Neural progenitor cell (in vitro differentiated cells): ENCODE results near the gene KRTAP10-5. TPM values are rescaled to one million over a fixed set of nuclear protein-coding genes. Genes with fewer than 3 reads are reported as not detected.

Experiments used
- DNase-seq: peaks from one replicate; pipeline ENCODE4 v3.0.0-alpha.2; 2016; ENCODE audit warnings: low spot score
- H2AFZ ChIP-seq: fragments of 200-600 bp; sonication (generic); replicated peaks from 2 replicates; pipeline ENCODE4 v1.6.1; 2016; ENCODE audit warnings: antibody characterized with exemption
- H3F3A ChIP-seq: fragments of 200-600 bp; sonication (generic); 2 replicates; pipeline ENCODE4 v1.6.1; 2016; ENCODE audit warnings: antibody characterized with exemption, low read depth
- H3K27ac ChIP-seq: fragments of 200-600 bp; sonication (generic); 2 replicates; pipeline ENCODE4 v1.5.1; 2016; ENCODE audit warnings: mild to moderate bottlenecking
- H3K27me3 ChIP-seq: fragments of 200-600 bp; sonication (generic); 2 replicates; pipeline ENCODE4 v1.6.1; 2016; ENCODE audit warnings: mild to moderate bottlenecking, moderate library complexity
- H3K36me3 ChIP-seq: fragments of 200-600 bp; sonication (generic); 2 replicates; pipeline ENCODE4 v1.5.1; 2016
- H3K4me1 ChIP-seq: fragments of 200-600 bp; sonication (generic); 2 replicates; pipeline ENCODE4 v1.6.1; 2016; ENCODE audit warnings: mixed run types
- H3K4me2 ChIP-seq: fragments of 200-600 bp; sonication (generic); 2 replicates; pipeline ENCODE4 v1.6.1; 2016
- H3K4me3 ChIP-seq: fragments of 200-600 bp; sonication (generic); 2 replicates; pipeline ENCODE4 v1.5.1; 2016
- H3K79me2 ChIP-seq: fragments of 200-600 bp; sonication (generic); 2 replicates; pipeline ENCODE4 v1.6.1; 2016; ENCODE audit warnings: low read depth
- H3K9ac ChIP-seq: fragments of 200-600 bp; sonication (generic); 2 replicates; pipeline ENCODE4 v1.6.1; 2016
- H3K9me3 ChIP-seq: fragments of 200-600 bp; sonication (generic); 2 replicates; pipeline ENCODE4 v1.5.1; 2016; ENCODE audit warnings: low read depth
- H4K20me1 ChIP-seq: fragments of 200-600 bp; sonication (generic); 2 replicates; pipeline ENCODE4 v1.6.1; 2016; ENCODE audit warnings: low read depth
- H3K27ac Mint-ChIP-seq: 3 replicates; pipeline ENCODE4 v1.8.0; 2021; ENCODE audit warnings: mixed read lengths
- H3K27me3 Mint-ChIP-seq: 2 replicates; pipeline ENCODE4 v1.8.0; 2022; ENCODE audit warnings: low read depth, mild to moderate bottlenecking, inconsistent platforms, moderate library complexity, mixed read lengths; ENCODE audit not compliant: insufficient read depth
- H3K36me3 Mint-ChIP-seq: 3 replicates; pipeline ENCODE4 v1.8.0; 2021; ENCODE audit warnings: mixed read lengths
- H3K4me1 Mint-ChIP-seq: 3 replicates; pipeline ENCODE4 v1.8.0; 2021; ENCODE audit warnings: mixed read lengths
- H3K4me3 Mint-ChIP-seq: 3 replicates; pipeline ENCODE4 v1.8.0; 2021; ENCODE audit warnings: mild to moderate bottlenecking, moderate library complexity, mixed read lengths
- H3K9me3 Mint-ChIP-seq: 3 replicates; pipeline ENCODE4 v1.8.0; 2020; ENCODE audit warnings: mixed read lengths
- EZH2 ChIP-seq: fragments of 200-600 bp; sonication (generic); IDR thresholded peaks from 2 replicates; pipeline ENCODE4 v1.6.1; 2017; ENCODE audit warnings: antibody characterized with exemption, mild to moderate bottlenecking, moderate library complexity
- EZH2phosphoT487 ChIP-seq: fragments of 200-600 bp; sonication (generic); IDR thresholded peaks from 2 replicates; pipeline ENCODE4 v1.6.1; 2017; ENCODE audit warnings: antibody characterized with exemption
- total RNA-seq: library from RNA; depleted of rRNA; stranded (reverse); fragments of >200 nt; gene quantifications from 2 replicates; pipeline ENCODE4 v1.2.3, GENCODE V29; 2015; ENCODE audit warnings: low replicate concordance
- TF ChIP-seq, protein P1 (sequence below): fragments of 200-600 bp; sonication (generic); IDR thresholded peaks from 2 replicates; pipeline ENCODE4 v1.5.1; 2017; ENCODE audit warnings: antibody characterized with exemption, mild to moderate bottlenecking

Gene KRTAP10-5
- total RNA-seq, 1 donor from 2014 or later: not detected

DNA sequence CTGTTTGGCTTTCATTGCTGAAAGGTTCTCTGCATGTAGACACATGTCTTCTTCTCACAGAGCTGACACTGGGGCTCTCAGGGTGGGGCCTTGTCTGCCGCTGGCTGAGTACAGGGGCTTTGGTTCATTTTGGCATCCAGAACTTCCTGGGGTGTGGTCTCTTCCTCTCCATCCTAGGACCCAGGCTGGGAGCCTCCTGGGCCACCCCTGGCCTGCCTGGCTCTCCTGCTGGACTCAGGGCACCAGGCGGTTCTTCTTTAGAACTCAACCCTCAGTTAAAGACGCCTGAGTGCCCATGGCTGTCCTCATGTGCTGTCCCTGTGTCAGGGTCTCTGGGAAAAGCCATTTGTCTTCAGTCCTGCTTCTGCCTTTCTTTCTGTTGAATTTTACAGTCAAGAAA, 5.5 kb upstream of the KRTAP10-5 start:
- Histone ChIP-seq H3K4me2 (no peak overlapping the region), H3K4me1 (peaks cover 13% of the 10 kb centered on the region), H3K27me3 (no peaks in the 10 kb centered on the region), H3F3A (peaks cover 14% of the 10 kb centered on the region), H3K36me3 (no peaks in the 10 kb centered on the region), H2AFZ (no peak overlapping the region), H3K9me3 (peaks cover 6% of the 10 kb centered on the region), H3K4me3 (no peak overlapping the region), H3K79me2 (no peaks in the 10 kb centered on the region), H3K9ac (no peak overlapping the region), H3K27ac (no peak overlapping the region), H4K20me1 (no peaks in the 10 kb centered on the region)
- H3K27me3 Mint-ChIP-seq: peaks cover 2% of the 10 kb centered on the region
- no peak overlapping the region for H3K4me3 Mint-ChIP-seq
- DNase-seq: no peak
- H3K9me3 Mint-ChIP-seq: peaks cover 16% of the 10 kb centered on the region
- no peak overlapping the region for H3K27ac Mint-ChIP-seq
- TF ChIP-seq, protein P1, sequence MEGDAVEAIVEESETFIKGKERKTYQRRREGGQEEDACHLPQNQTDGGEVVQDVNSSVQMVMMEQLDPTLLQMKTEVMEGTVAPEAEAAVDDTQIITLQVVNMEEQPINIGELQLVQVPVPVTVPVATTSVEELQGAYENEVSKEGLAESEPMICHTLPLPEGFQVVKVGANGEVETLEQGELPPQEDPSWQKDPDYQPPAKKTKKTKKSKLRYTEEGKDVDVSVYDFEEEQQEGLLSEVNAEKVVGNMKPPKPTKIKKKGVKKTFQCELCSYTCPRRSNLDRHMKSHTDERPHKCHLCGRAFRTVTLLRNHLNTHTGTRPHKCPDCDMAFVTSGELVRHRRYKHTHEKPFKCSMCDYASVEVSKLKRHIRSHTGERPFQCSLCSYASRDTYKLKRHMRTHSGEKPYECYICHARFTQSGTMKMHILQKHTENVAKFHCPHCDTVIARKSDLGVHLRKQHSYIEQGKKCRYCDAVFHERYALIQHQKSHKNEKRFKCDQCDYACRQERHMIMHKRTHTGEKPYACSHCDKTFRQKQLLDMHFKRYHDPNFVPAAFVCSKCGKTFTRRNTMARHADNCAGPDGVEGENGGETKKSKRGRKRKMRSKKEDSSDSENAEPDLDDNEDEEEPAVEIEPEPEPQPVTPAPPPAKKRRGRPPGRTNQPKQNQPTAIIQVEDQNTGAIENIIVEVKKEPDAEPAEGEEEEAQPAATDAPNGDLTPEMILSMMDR: no peak
- TF ChIP-seq EZH2 (no peak), EZH2phosphoT487 (no peak)
- H3K36me3 Mint-ChIP-seq: no peaks in the 10 kb centered on the region
- H3K4me1 Mint-ChIP-seq: peaks cover 14% of the 10 kb centered on the region

DNA sequence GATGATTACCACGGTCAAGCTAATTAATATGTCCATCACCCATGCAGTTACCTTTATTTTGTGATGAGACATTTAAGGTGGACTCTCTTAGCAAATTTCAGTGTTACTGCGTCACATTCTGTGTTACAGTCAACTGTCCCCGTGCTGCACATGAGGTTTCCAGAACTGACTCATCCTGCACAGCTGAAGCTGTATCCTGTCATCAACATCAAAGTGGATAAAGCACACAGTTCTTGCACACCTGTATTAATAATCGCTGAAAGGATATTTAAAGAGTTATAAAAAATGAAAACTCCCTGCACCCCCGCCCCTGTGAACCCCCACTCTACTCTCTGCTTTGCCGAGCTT, 3.4 kb upstream of the KRTAP10-5 start:
- no peak overlapping the region for H3K4me2 ChIP-seq
- H4K20me1 ChIP-seq: no peaks in the 10 kb centered on the region
- H3K4me1 ChIP-seq: peaks cover 13% of the 10 kb centered on the region
- H3K79me2 ChIP-seq: no peaks in the 10 kb centered on the region
- no peak overlapping the region for H3K4me3 Mint-ChIP-seq
- no peak overlapping the region for H3K9ac ChIP-seq
- no peaks in the 10 kb centered on the region for H3K27me3 ChIP-seq
- no peak overlapping the region for H3K27ac ChIP-seq
- peaks cover 14% of the 10 kb centered on the region for H3F3A ChIP-seq
- no peak overlapping the region for H2AFZ ChIP-seq
- no peaks in the 10 kb centered on the region for H3K36me3 Mint-ChIP-seq
- TF ChIP-seq, protein P1: no peak
- TF ChIP-seq EZH2 (no peak), EZH2phosphoT487 (no peak)
- peaks cover 6% of the 10 kb centered on the region for H3K9me3 ChIP-seq
- no peak for DNase-seq
- H3K36me3 ChIP-seq: no peaks in the 10 kb centered on the region
- no peak overlapping the region for H3K4me3 ChIP-seq
- H3K27me3 Mint-ChIP-seq: peaks cover 2% of the 10 kb centered on the region
- peaks cover 27% of the 10 kb centered on the region for H3K9me3 Mint-ChIP-seq
- peaks cover 10% of the 10 kb centered on the region for H3K4me1 Mint-ChIP-seq
- no peak overlapping the region for H3K27ac Mint-ChIP-seq

DNA sequence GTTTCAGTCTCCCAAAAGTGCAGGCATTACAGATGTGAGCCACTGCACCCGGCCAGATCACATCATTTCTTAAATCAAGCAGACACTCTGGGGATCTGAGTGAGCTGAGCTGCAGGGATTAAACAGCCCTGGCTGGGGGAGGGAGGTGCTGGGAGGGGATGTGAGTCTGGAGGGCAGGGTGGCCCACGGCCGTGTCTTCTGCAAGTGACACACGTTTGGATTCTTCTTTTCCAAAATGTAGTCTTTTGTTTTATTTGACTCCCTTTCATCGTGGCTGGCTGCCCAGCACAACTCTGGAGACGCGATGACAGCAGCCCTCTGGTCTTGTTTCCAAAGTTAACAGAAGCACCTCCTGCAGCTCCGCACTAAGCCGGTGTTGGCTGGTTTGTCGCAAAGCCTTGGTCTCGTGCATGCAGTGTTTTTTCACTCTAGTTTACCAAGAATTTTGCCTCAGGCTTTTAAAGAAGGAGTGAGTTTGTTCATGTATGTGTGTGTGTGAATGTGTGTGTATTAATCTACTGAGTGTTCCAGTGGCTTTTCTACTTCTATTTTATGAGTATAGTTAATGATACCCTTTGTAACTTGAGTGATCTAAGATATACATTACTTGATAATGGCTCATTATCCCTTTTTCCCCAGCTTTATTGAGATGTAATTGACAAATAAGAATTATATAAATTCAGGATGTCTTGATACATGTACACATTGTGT, 2.8 kb upstream of the KRTAP10-5 start:
- no peaks in the 10 kb centered on the region for H3K27me3 ChIP-seq
- H3K4me3 ChIP-seq: no peak overlapping the region
- Mint-ChIP-seq H3K27ac (no peak overlapping the region), H3K4me1 (peaks cover 10% of the 10 kb centered on the region), H3K9me3 (peaks cover 29% of the 10 kb centered on the region), H3K4me3 (peak overlapping the region; percentile 54), H3K36me3 (no peaks in the 10 kb centered on the region), H3K27me3 (peaks cover 2% of the 10 kb centered on the region)
- peaks cover 13% of the 10 kb centered on the region for H3K4me1 ChIP-seq
- H4K20me1 ChIP-seq: no peaks in the 10 kb centered on the region
- peaks cover 14% of the 10 kb centered on the region for H3F3A ChIP-seq
- H2AFZ ChIP-seq: peak overlapping the region; percentile 19
- H3K36me3 ChIP-seq: no peaks in the 10 kb centered on the region
- no peak overlapping the region for H3K27ac ChIP-seq
- no peaks in the 10 kb centered on the region for H3K79me2 ChIP-seq
- peak overlapping the region; percentile 37 for H3K4me2 ChIP-seq
- no peak overlapping the region for H3K9ac ChIP-seq
- DNase-seq: peak; percentile 65
- no peak for TF ChIP-seq EZH2phosphoT487
- TF ChIP-seq, protein P1: no peak
- TF ChIP-seq EZH2: no peak
- peaks cover 6% of the 10 kb centered on the region for H3K9me3 ChIP-seq
